ENCODE measurements around the gene SLC39A1.

DNA sequence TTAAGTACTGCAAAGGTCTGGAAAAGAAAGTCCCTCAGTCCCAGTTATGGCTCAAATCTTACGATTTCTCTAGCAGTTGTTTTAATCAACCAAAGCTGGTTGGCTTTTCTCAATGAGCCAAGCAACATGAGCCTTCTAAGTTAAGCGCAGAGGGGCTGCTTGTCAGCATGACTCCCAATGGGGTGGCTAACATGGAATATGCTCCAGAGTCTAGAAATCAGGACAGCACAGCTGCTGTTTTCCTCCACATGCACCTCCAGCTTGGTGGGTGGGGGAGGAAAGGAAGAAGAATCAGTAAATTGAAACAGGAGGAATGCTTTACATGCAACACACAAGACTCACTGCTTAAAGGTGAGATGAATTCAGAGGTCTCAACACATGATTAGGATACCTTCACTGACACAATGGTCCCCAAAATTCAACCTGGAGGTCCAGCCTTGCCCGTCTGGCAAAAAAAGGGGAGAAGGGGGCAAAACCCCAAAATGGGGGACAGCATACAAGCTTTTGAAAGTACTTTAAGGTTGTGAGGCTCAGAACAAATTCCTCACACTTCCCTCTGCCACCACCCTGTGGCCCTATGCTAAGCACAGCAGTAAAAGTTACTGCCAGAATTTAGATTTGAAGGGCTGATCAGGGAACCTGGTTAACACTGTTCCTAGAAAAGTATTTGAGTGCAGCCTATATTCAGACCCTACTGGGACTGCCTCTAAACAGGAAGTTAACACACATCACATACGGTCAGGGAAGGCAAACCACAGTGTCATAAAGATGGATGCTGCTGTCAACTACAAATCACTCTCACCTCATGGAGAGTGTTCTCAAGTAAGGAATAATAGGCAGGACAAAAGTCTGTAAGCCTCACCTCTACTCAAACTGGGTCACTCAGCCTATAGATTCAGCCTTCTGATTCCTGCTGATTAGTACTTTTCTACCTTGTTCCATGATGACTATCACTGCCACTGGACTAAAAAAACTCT is 43.2 kb downstream of the SLC39A1 start:
- TF ChIP-seq ZNF668 (CRISPR knock-in tag; IDR thresholded peaks at IDR 0.05) = no peak
- TF ChIP-seq HMG20B (CRISPR knock-in tag; IDR thresholded peaks at IDR 0.05) = no peak
- TF ChIP-seq POLR2A (conservative IDR thresholded peaks at IDR 0.05) = no peak
- peak; percentile 73 for TF ChIP-seq GATA2 (CRISPR knock-in tag; IDR thresholded peaks at IDR 0.05)
- TF ChIP-seq, protein P1, sequence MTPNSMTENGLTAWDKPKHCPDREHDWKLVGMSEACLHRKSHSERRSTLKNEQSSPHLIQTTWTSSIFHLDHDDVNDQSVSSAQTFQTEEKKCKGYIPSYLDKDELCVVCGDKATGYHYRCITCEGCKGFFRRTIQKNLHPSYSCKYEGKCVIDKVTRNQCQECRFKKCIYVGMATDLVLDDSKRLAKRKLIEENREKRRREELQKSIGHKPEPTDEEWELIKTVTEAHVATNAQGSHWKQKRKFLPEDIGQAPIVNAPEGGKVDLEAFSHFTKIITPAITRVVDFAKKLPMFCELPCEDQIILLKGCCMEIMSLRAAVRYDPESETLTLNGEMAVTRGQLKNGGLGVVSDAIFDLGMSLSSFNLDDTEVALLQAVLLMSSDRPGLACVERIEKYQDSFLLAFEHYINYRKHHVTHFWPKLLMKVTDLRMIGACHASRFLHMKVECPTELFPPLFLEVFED (CRISPR knock-in tag; conservative IDR thresholded peaks at IDR 0.05) = no peak
- TF ChIP-seq EP300 (IDR thresholded peaks at IDR 0.05; ENCODE audit: low read length) = no peak; the same call in 1 of the 2 replicates
- no peak for TF ChIP-seq JUNB (CRISPR knock-in tag; conservative IDR thresholded peaks at IDR 0.05)
